Body of pancreas (tissue), 4 donors: ENCODE measurements around the gene C22orf39.
"Not testable (repeated sequence)": the region's sequence is repeated elsewhere in the genome, so short reads cannot be mapped to it uniquely, and the experiment has no call there.

Experiments
- POLR2A ChIP-seq, 3 donors: fragments of 450-650 bp; IDR thresholded peaks; one replicate each; pipeline ENCODE4 v1.6.1; 2016; ENCODE audit warnings: antibody characterized with exemption in 3 of 3, mild to moderate bottlenecking in 2 of 3
- TF ChIP-seq, protein P1 (sequence below), 7 experiments: fragments of 450-650 bp in 4 of 7; fragments of 200-600 bp in 3 of 7; sonication (generic) in 3 of 7; IDR thresholded peaks; one replicate each; pipeline ENCODE4 v1.5.1; 2016 to 2019; ENCODE audit warnings: antibody characterized with exemption in 7 of 7

DNA sequence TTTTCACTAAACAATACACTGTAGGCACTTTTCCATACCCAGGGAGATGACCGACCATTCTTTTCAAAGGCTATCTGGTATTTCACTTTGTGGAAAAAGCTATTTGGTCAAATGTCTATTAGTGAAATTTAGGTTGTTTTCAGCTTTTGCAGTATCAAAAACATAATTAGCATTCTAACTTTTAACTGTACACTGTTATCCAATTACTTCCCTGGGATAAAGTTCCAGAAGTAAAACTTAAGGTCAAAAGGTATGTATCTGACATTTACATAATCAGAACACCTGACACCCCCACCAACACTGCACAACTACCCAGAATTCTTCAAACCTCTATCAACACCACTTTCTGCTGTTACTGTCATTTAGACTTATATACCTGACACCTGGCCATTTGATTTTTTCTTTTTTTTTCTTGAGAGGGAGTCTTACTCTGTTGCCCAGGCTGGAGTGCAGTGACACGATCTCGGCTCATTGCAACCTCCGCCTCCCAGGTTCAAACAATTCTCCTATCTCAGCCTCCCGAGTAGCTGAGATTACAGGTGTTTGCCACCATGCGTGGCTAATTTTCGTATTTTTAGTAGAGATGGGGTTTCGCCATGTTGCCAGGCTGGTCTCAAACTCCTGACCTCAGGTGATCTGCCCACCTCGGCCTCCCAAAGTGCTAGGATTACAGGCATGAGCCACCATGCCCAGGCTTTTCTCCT lies 2.1 kb downstream of the C22orf39 start:
- TF ChIP-seq, protein P1, sequence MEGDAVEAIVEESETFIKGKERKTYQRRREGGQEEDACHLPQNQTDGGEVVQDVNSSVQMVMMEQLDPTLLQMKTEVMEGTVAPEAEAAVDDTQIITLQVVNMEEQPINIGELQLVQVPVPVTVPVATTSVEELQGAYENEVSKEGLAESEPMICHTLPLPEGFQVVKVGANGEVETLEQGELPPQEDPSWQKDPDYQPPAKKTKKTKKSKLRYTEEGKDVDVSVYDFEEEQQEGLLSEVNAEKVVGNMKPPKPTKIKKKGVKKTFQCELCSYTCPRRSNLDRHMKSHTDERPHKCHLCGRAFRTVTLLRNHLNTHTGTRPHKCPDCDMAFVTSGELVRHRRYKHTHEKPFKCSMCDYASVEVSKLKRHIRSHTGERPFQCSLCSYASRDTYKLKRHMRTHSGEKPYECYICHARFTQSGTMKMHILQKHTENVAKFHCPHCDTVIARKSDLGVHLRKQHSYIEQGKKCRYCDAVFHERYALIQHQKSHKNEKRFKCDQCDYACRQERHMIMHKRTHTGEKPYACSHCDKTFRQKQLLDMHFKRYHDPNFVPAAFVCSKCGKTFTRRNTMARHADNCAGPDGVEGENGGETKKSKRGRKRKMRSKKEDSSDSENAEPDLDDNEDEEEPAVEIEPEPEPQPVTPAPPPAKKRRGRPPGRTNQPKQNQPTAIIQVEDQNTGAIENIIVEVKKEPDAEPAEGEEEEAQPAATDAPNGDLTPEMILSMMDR (IDR thresholded peaks at IDR 0.05) = not testable (repeated sequence)
- TF ChIP-seq POLR2A (IDR thresholded peaks at IDR 0.05) = not testable (repeated sequence)
